ENCODE data around the gene GNA14. TPM values are rescaled to one million over a fixed set of nuclear protein-coding genes. Genes with fewer than 3 reads are reported as not detected.
"Not testable (repeated sequence)": the region's sequence is repeated elsewhere in the genome, so short reads cannot be mapped to it uniquely, and the experiment has no call there.

GNA14 gene
- total and polyA plus RNA-seq, 12 donors = 0.75 to 4.8 (median 1.7) TPM

DNA sequence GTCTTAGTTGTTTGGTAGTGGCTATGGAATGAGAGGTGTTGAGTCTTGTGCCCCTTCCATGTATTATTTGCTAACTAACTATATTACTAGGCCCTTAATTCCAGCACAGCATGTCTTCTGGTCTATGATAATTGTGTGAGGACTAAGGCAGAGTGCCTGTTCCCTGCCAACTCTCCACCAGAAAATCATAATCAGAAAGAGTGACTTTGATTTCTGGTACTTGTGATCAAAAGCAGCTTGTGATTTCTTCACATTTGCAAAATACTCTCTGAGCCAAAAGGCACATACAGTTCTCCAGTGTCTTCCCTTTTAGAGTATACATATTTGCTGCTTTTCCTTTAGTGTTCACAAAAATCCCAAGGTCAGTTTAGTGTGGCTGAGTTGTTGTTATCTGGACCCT is 229.9 kb downstream of the GNA14 start:
- H3K27ac ChIP-seq = no peak overlapping the region
- DNase-seq (no peak), ATAC-seq (no peak)
- peaks cover 0 to 7% (median 0%) of the 10 kb centered on the region in 9 donors for H3K4me1 ChIP-seq
- H3K36me3 ChIP-seq = peaks cover 0 to 26% (median 0%) of the 10 kb centered on the region in 9 donors
- TF ChIP-seq, protein P1, sequence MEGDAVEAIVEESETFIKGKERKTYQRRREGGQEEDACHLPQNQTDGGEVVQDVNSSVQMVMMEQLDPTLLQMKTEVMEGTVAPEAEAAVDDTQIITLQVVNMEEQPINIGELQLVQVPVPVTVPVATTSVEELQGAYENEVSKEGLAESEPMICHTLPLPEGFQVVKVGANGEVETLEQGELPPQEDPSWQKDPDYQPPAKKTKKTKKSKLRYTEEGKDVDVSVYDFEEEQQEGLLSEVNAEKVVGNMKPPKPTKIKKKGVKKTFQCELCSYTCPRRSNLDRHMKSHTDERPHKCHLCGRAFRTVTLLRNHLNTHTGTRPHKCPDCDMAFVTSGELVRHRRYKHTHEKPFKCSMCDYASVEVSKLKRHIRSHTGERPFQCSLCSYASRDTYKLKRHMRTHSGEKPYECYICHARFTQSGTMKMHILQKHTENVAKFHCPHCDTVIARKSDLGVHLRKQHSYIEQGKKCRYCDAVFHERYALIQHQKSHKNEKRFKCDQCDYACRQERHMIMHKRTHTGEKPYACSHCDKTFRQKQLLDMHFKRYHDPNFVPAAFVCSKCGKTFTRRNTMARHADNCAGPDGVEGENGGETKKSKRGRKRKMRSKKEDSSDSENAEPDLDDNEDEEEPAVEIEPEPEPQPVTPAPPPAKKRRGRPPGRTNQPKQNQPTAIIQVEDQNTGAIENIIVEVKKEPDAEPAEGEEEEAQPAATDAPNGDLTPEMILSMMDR (IDR thresholded peaks at IDR 0.05) = no peak
- no peak overlapping the region for H3K4me3 ChIP-seq
- peaks cover 0 to 6% (median 0%) of the 10 kb centered on the region in 11 donors for H3K9me3 ChIP-seq
- intact Hi-C loops (cut with DNase I) = no loop called here
- H3K27me3 ChIP-seq = no peaks in the 10 kb centered on the region

DNA sequence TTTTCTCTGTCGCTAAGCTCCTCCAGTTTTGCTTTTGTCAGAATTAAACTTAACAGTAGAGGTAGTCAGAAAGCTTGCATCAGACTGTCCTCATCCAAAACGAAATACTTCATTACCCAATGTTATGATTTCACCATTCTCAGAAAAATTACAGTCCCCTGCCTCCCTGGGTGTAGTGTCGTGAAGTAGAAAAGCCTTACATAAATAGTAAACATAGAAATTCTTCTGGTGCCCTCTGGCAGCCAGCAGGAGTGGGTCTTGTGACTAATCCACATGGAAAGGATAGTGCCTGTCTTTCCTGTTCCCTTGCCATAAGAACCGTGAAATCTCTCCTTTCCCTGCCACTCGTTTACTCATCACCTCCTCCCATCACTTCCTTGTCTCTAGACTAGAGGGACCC is 230.6 kb downstream of the GNA14 start:
- peaks cover 0 to 7% (median 0%) of the 10 kb centered on the region in 9 donors for H3K4me1 ChIP-seq
- TF ChIP-seq, protein P1 (IDR thresholded peaks at IDR 0.05) = no peak
- WGBS, 2 donors = 67% methylated on average over 5 of the region's 5 CpGs

GRCh38 chr9:77408521-77408920 is 239.6 kb downstream of the GNA14 start:
- ATAC-seq; H3K27me3 ChIP-seq; H3K9me3 ChIP-seq; H3K4me3 ChIP-seq; H3K4me1 ChIP-seq; H3K27ac ChIP-seq; intact Hi-C loops (cut with DNase I); DNase-seq: not testable (repeated sequence)
- 93 to 97% methylated on average over 9 of the region's 9 CpGs for WGBS, 2 donors
- peaks cover 0 to 58% (median 8%) of the 10 kb centered on the region in 9 donors for H3K36me3 ChIP-seq

More for the DNA sequence above, 230.6 kb downstream of the GNA14 start:
- H3K4me3 ChIP-seq = no peak overlapping the region
- intact Hi-C loops (cut with DNase I) = no loop called here
- peaks cover 0 to 6% (median 0%) of the 10 kb centered on the region in 11 donors for H3K9me3 ChIP-seq
- DNase-seq (no peak), ATAC-seq (peak in 1 of 8 donors; percentile 51)
- peaks cover 0 to 24% (median 0%) of the 10 kb centered on the region in 9 donors for H3K36me3 ChIP-seq
- H3K27me3 ChIP-seq = no peaks in the 10 kb centered on the region
- H3K27ac ChIP-seq = no peak overlapping the region

DNA sequence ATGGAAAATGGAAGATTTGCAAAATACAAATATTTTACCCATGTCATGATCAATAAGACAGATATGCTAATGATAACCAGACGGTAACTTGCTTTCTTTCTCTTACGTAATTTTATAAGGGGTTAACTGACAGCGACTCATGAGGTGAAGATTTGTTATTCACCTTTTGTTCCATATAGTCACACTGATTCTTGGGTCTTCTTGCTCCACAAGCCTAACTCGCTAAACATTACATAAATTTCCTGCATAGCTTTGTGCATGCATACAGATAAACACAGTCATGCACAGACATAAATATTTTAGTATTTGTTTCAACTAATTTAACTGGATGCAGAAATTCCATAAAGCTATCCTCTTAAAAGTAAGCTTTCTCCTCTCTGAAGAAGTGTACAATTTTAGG is 244.9 kb downstream of the GNA14 start:
- H3K36me3 ChIP-seq = peaks cover 0 to 50% (median 8%) of the 10 kb centered on the region in 9 donors
- no peak overlapping the region for H3K4me3 ChIP-seq
- H3K27ac ChIP-seq = no peak overlapping the region
- WGBS, 2 donors = 94 to 95% methylated on average over 4 of the region's 4 CpGs
- ATAC-seq = no peak
- intact Hi-C loops (cut with DNase I) = no loop called here
- no peaks in the 10 kb centered on the region for H3K27me3 ChIP-seq
- TF ChIP-seq, protein P1 (IDR thresholded peaks at IDR 0.05) = no peak
- no peaks in the 10 kb centered on the region for H3K4me1 ChIP-seq
- no peak for DNase-seq
- no peaks in the 10 kb centered on the region for H3K9me3 ChIP-seq

DNA sequence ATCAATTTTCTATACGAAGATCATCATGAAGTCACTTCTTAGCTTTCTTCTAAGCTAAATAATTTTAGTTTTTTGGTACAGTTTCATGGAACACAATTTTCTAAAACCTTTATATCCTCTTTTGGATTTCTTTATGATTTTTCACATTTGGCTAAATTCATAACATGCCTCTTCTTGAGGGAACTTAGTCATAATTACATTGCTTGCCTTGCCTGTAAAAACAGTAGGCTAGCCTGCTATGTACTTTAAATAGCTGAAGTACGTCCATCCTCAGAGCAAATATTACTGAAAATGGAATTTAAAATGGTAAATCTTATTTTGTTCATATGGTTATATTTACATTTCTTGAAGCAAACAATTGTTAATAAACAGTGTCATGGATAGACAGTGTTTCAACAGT is 245.8 kb downstream of the GNA14 start:
- Histone ChIP-seq H3K9me3 (no peaks in the 10 kb centered on the region), H3K27me3 (no peaks in the 10 kb centered on the region), H3K36me3 (peaks cover 0 to 40% (median 6%) of the 10 kb centered on the region in 9 donors), H3K4me1 (no peaks in the 10 kb centered on the region), H3K27ac (no peak overlapping the region), H3K4me3 (no peak overlapping the region)
- intact Hi-C loops (cut with DNase I) = no loop called here
- TF ChIP-seq, protein P1 (IDR thresholded peaks at IDR 0.05) = no peak
- ATAC-seq = no peak
- DNase-seq = no peak
- 77 to 81% methylated on average over 2 of the region's 2 CpGs for WGBS, 2 donors
